Measurements from ENCODE around the gene PDE4D.

PDE4D gene

GRCh38 chr5:59185757-59186385, 707.7 kb downstream of the PDE4D start:
- no peak for TF ChIP-seq REST (IDR thresholded peaks at IDR 0.05; ENCODE audit: insufficient read depth in 1 of 2, low read depth in 2 of 2, low read length in 2 of 2)
- no peak for TF ChIP-seq POLR2AphosphoS5 (IDR thresholded peaks at IDR 0.05; ENCODE audit: low read depth, low read length)

DNA sequence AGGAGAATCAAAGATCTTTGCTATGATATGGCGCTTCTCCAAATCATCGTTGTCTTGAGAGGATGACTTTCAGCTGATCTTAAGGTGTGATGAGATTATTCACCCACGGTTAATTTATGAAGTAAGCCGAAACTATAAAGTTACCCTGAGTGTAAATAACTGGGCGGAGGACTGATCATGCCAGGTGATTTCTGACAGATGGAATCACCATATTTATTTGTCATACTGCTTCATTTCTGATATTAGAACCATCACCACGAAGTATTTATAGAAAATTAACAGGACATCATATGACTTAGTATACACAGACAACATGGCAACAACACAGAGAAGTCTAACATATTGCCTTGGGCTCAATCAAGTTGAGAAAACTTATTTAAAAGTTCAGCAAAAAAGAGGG, 708.8 kb downstream of the PDE4D start:
- no peak for TF ChIP-seq POLR2AphosphoS5 (IDR thresholded peaks at IDR 0.05; ENCODE audit: low read depth, low read length)
- TF ChIP-seq TAF1 (IDR thresholded peaks at IDR 0.05; ENCODE audit: borderline replicate concordance, insufficient read depth, low read length): no peak
- no peak for TF ChIP-seq SIN3A (IDR thresholded peaks at IDR 0.05; ENCODE audit: borderline replicate concordance, insufficient read depth, low read length)
- no peak for TF ChIP-seq FOXP2 (optimal IDR thresholded peaks at IDR 0.05; ENCODE audit: borderline replicate concordance, extremely low read depth, extremely low read length, insufficient read depth)
- no peak for TF ChIP-seq REST (IDR thresholded peaks at IDR 0.05; ENCODE audit: insufficient read depth in 1 of 2, low read depth in 2 of 2, low read length in 2 of 2)

DNA sequence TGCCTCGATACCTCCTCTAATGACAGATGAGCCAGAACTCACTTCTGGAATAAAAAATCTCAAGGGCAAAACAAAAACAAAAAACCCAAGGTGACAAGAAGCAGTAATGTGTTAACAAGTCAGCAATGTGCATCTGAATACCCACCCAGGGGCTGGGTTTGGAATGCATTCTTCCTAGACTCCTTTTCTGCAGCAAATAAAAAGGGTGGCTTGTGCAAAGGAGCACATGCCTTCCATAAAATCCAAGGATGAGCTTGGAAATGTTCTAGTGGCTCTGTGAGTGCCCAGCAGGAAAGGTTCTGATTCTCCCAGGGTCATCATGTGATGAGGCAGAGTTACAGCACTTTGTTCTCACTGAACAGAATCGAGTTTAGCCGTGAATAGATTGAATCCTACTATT, 710.8 kb downstream of the PDE4D start:
- no peak for TF ChIP-seq FOXP2 (optimal IDR thresholded peaks at IDR 0.05; ENCODE audit: borderline replicate concordance, extremely low read depth, extremely low read length, insufficient read depth)
- TF ChIP-seq POLR2AphosphoS5 (IDR thresholded peaks at IDR 0.05; ENCODE audit: low read depth, low read length): no peak
- TF ChIP-seq SIN3A (IDR thresholded peaks at IDR 0.05; ENCODE audit: borderline replicate concordance, insufficient read depth, low read length): no peak
- no peak for TF ChIP-seq TAF1 (IDR thresholded peaks at IDR 0.05; ENCODE audit: borderline replicate concordance, insufficient read depth, low read length)

GRCh38 chr5:59180515-59180914, 713.0 kb downstream of the PDE4D start:
- TF ChIP-seq REST (IDR thresholded peaks at IDR 0.05; ENCODE audit: insufficient read depth in 1 of 2, low read depth in 2 of 2, low read length in 2 of 2) (no peak), SIN3A (IDR thresholded peaks at IDR 0.05; ENCODE audit: borderline replicate concordance, insufficient read depth, low read length) (no peak), POLR2AphosphoS5 (IDR thresholded peaks at IDR 0.05; ENCODE audit: low read depth, low read length) (no peak), TAF1 (IDR thresholded peaks at IDR 0.05; ENCODE audit: borderline replicate concordance, insufficient read depth, low read length) (no peak), FOXP2 (optimal IDR thresholded peaks at IDR 0.05; ENCODE audit: borderline replicate concordance, extremely low read depth, extremely low read length, insufficient read depth) (no peak)

DNA sequence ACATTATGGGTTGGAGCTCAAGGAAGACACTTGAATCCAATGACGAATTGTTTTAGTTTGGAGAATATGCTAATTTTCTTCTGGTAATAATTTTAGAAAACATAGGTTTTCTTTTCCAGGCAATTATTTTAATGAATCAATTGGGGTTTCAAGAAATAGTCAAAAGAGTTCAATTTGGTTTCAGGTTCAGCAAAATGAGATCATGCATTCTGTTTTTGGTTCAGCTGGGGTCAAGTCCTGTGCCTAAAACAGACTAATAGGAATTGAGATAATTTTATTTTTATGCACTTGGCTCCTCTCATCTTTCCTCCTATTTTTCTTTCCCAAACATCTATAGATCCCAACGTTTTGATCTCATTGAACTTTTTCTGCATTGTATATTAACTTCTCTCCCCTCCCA, 713.8 kb downstream of the PDE4D start:
- TF ChIP-seq POLR2AphosphoS5 (IDR thresholded peaks at IDR 0.05; ENCODE audit: low read depth, low read length) (no peak), FOXP2 (optimal IDR thresholded peaks at IDR 0.05; ENCODE audit: borderline replicate concordance, extremely low read depth, extremely low read length, insufficient read depth) (no peak), SIN3A (IDR thresholded peaks at IDR 0.05; ENCODE audit: borderline replicate concordance, insufficient read depth, low read length) (no peak), TAF1 (IDR thresholded peaks at IDR 0.05; ENCODE audit: borderline replicate concordance, insufficient read depth, low read length) (no peak), REST (IDR thresholded peaks at IDR 0.05; ENCODE audit: insufficient read depth in 1 of 2, low read depth in 2 of 2, low read length in 2 of 2) (no peak)
